HG03457 (cell line): ENCODE results near the gene CPXM2.

Experiments
- ATAC-seq: cut with Tn5 transposase; IDR thresholded peaks from one replicate; pipeline ENCODE4 v1.9.1; 2021; ENCODE audit warnings: moderate number of reproducible peaks; ENCODE audit not compliant: unreplicated experiment

The CPXM2 gene

DNA sequence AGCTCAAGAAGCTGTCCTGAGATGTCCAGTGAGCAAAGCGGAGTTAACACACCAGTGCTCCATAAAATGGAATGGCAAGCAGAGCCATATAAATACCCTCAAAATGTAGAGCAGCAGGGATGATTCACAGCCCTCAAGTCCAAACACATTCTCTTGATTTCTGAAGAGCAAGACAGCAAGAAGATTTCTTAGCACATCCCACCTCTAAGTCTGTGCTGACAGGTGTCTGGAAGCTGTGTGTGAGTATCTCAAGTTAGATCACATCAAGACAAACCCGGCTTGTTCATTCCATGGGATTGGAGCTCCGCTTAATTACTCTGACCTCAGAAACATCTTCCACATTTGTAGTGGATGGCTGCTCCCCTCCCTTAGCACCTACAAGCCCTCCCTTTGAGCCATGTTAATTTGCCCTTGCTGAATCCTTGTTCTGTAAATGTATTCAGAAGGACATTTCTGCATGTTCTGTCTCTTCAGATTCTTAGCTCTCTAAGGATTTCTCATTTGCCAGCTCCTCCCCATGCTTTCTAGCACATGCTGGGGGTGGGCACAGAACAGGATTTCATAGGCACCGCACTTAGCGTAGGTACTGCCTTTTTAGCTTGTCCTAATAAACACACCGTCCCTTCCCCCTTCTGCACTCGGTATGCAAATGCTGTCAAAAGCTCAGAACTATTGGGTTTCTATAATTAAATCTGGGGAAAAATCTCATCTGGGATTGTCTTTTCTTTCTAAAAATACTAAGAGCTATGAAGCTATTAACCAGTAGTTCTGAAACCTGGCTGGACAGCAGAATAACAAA lies 112.7 kb downstream of the CPXM2 start:
- no peak for ATAC-seq

DNA sequence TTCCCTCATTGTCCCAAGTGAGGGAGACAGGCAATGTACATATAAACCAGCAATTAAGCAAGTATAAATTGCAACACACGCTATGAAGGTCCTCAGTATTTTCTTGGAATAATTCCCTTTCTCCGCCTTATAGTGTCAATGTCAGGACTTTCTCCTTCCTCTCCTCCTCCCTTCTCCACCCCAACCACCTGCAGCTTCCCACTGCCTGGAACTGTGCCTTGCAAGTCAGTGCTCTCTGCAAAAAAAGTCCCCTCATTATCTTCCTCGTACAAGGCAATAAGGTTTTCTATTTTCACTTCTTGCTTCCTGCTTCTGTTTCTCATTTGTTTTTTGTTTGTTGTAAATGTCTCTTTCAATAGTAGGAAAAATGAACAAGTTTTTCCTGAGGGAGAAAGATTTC lies 113.7 kb downstream of the CPXM2 start:
- ATAC-seq = no peak

DNA sequence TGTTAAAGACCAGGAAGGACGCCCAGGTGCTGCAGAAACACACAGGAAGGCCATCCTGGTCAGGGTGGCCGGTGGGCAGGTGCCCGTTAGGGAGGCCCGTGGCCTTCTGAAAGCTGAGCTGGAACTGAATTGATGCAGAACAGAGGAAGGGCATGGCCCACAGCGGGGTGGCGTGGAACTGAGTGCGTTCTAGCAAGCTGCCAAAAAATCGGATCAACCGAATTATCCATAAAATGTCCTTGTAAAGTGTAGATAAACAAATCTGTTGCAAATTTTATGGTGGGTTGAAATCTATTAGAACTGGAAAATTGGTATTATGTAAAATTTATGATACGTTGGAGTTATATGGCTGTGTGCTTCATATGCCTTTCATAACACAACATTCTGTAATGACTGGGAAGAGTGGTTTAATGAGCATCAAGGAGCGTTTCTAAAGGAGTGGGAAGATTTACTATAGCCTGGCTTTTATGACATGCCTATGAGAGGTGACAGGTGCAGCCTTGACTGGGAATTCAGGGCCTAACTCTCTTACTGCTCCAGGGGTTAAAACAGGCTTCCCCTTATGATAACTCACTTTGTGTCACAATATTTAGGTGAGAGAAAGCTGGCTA lies 117.4 kb downstream of the CPXM2 start:
- no peak for ATAC-seq

DNA sequence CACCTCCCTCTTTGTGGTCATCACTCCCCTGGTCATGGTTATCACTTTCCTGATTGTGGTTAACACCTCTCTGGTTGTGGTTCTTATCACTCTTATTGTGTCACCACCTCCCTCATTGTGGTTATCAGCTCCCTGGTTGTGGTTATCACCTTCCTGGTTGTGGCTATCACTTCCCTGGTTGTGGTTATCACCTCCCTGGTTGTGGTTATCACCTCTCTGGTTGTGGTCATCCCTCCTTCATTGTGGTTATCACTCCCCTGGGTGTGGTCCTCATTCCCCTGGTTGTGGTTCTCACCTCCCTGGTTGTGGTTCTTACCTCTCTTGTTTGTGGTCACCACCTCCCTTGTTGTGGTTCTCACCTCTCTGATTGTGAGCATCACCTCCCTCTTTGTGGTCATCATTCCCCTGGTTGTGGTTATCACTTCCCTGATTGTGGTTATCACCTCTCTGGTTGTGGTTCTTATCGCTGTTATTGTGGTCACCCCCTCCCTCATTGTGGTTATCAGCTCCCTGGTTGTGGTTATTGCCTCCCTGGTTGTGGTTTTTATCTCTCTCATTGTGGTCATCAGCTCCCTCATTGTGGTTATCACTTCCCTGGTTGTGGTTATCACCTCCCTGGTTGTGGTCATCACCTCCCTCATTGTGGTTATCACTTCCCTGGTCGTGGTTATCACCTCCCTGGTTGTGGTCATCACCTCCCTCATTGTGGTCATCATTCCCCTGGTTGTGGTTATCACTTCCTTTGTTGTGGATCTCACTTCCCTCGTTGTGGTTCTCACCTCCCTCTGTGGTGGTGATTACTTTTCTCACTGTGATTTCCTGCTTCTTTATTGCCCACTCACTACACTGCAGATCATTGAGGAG lies 118.7 kb downstream of the CPXM2 start:
- no peak for ATAC-seq

DNA sequence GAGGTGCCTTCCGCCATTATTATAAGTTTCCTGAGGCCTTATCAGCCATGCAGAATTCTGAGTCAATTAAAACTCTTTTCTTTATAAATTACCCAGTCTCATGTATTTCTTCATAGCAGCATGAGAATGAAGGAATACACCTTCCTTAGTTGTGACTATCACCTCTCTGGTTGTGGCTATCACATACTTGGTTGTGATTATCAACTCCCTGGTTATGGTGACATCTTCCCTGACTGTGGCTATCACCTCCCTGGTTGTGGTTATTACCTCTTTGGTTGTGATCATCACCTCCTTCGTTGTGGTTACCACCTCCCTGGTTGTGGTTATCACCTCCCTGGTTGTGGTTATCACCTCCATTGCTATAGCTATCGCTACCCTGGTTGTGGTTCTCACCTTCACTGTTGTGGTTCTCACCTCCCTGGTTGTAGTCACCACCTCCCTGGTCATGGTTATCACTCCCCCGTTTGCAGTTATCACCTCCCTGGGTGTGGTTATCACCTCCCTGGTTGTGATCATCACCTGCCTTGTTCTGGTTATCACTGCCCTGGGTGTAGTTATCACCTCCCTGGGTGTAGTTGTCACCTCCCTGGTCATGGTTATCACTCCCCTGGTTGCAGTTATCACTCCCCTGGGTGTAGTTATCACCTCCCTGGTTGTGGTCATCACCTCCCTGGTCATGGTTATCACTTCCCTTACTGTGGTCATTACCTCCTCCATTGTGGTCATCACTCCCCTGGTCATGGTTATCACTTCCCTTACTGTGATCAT lies 119.5 kb downstream of the CPXM2 start:
- no peak for ATAC-seq

DNA sequence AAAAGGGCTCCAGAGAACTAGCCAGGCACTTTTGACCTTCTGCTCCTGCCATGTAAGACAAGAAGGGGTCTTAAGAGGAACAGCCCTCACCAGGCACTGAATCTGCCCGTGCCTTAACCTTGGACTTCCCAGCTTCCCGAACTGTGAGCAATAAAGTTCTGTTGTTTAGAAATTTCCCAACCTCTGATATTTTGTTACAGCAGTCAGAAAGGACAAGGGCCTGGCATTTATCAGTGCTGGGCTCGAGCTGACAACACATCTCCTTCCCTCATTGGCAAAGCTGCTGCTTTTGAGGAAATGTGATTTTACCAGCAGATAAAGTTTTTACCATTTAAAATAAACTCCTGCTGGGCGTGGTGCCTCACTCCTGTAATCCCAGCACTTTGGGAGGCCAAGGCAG lies 122.0 kb downstream of the CPXM2 start:
- no peak for ATAC-seq

DNA sequence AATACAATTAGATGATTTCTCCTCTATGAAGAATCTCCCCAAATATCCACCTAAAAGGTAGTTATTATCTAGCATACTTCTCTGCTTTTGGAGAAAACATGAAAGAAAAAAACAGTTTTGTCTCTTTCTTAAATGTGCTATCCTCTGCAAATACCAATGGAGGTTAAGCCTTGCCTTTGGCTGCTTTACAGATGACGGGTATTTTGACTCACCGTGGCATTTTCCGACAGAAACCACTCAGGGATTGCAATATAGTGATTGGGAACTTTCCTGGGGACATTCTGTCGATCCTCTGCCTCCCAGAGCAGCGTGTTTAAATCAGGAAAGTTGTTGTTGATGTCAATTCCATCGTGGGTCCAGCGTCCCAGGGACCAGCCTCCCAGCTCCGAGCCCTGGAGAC lies 124.8 kb downstream of the CPXM2 start:
- ATAC-seq = no peak

DNA sequence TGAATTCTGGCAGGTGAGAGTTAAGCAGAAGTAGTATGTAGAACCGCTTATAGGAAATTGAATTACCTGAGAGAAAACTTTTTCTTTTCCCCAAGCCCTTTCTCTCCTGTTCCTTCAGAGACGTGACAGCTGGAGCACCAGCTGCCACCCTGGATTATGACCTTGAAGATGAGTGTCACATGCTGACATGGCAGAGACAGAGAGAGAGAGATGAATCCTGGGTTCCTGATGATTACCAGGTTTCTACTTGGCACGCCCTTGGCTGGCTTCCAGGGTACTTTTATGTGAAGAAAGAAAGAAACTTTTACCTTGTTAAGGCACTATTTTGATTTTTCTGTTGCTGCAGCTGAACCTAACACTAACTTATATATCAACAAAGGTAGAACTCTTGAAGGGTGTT lies 125.6 kb downstream of the CPXM2 start:
- ATAC-seq = no peak

DNA sequence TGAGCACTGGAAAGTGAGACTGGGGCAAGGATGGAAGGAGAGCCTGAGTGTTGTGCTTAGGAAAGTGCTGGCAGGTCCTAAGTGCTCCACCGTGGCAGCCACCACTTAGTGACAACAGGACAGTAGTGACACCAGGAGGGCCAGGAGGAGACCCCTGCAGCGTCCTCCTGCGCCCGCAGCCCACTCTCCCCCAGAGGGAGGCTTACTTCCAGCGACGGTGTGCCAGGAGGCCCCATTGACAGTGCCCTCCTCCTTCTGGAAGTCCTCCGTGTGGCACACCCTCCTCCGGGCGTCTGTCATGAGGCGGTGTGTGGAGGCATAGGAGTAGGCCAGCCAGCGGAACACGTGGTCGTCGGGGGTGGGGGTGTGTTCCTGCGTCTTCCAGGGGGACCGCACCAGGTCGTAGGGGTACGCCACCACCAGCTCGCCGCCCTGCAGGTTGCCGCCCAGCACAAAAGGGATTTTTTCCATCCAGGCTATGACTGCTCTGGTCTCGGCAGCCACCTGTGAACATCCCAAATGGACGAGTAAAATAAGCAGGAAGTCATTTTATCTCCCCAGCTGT lies 129.9 kb downstream of the CPXM2 start:
- ATAC-seq = no peak

DNA sequence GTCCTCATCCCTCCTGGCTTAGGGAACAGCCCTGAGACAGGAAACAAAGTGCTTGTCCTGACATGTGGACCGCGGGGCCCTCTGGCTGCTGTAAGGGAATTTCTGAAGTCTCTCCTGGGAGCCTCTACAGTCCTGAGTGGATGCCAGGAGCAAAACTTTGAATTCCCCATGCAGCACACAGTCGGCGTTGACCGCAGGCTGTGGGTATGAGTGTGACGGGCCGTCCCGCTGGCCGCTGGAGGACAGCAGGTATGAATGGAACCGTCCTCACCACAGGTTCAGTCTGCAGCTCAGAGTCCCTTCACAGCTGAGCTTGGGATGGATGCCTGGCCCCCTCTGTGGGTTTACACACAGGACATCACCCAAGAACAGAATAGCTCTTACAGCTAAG lies 130.6 kb downstream of the CPXM2 start:
- no peak for ATAC-seq

DNA sequence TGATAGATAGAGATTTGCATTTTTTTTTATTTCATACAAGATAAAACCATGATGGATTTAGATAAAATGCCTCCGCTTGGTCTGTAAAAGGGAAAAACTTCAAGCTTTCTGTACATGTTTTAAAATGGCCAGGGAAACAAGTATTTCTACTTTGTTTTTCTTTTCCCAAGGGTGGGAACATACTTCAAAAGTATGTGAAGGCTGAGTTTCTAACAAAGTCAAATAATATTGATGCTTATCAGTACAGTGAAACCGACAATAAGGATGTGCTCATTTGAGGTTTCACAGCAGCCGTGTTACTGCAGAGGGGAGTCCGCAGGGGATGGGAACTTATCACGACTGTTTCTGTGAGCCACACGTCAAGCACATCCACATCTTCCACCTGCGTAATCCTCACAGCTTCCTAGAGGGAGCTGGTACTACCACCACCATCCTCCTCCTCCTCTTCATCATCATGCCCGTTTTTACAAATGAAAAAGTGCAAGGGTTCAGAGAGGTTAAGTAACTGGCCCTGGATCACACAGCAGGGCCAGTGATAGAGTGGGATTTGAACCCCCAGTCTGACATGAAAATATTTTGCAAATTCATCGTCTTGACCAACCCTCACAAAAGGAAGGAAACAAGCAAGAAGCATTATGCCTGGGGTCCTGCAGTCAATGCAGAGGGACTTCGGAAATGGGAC lies 131.1 kb downstream of the CPXM2 start:
- no peak for ATAC-seq

DNA sequence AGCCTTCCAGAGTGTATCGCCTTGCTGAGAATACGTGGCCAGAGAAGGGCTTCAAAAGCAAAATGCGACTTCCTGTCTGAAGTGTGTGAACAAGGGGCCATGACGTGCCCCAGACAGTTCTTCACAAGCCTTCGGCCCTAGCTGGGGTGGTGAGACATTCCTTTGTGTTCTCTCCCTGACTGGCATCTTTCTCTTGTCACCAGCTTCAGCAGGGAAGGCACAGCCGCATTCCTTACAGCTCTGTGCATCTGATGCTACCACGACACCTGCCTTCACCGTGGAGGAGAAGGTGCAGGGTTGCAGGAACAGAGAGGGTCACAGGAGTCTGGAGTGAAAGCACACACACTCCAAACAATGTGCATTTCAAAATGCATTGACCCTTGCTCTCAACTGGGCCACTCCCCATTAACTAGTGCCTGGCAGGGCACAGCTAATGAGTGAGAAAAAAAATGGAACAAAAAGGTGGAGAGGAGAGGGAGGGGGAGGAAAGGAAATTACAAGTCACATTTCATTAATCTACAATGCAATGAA lies 132.0 kb downstream of the CPXM2 start:
- ATAC-seq = no peak

DNA sequence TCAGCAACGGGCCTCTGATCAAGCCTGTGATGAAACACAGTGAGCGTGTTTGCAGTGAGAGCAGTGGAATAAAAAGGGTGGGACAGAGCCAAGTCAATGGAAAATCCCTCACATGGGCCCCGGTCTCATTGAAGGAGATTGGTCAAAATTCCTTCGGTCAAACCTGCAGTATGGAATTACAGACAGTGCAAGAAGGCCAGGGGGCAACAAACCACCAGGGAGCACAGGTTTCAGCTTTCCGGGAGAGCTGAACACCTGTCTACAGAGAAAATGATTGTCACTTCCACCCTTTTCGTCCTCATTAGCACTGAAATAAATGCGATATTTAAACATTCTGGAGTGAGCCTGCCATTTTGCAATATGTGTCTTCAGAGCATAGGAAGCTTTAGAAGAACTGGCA lies 132.6 kb downstream of the CPXM2 start:
- no peak for ATAC-seq

DNA sequence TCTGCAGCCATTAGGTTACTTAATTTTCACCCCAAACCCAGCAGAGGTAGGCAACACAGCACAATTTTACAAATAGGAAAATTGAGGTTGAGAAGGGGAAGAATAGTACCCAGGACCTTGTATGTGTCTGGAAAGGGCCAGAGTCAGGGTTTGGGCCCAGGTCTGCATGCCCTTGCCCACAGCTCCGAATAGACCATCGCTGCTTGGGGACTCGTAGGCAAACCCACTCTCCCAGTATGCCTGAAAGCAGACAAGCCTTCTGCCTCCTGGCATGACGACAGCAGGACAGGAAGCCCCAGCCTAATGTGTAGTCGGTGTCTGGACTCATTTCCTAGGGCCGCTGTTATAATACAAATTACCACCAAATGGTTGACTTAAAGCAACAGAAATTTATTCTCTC lies 133.8 kb downstream of the CPXM2 start:
- ATAC-seq = no peak

DNA sequence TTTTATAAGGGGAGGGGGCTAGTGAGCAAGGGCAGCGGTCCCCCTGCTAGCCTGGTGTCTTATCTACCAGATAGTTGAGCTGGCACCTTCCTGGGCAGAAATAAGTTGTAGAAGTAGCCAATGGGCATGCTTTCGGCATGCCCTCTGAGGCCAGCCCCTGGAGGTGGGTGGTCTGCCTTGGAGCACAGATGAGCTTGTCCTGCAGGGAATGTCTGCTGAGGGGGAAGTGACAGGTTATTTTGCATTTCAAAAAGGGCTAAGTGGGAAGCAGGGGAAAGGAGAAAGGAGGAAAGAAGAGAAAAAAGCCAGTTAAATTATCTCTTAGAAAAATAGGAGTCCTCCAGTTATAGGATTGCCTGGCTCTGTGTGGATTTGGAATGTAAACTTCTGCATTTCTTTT lies 136.5 kb downstream of the CPXM2 start:
- no peak for ATAC-seq

DNA sequence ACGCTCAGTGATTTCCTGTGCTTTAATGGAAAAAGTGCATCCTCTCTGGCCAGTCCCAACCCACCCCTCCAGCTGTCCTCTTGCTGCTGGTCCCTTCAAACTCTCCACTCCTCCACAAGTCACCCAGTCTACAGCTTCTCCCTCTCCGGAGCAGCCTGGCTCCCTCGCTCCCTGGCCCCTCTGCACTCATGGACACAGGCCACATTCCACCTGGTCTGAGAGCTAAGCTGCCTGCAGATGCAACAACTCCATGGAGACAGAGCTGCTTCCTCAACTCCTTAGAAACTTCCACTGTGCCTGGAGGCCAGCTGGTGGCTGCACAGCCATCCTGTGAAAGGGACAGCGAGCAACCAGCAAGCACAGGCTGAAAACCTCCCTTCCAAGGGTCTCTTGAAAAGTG lies 137.5 kb downstream of the CPXM2 start:
- ATAC-seq = no peak

DNA sequence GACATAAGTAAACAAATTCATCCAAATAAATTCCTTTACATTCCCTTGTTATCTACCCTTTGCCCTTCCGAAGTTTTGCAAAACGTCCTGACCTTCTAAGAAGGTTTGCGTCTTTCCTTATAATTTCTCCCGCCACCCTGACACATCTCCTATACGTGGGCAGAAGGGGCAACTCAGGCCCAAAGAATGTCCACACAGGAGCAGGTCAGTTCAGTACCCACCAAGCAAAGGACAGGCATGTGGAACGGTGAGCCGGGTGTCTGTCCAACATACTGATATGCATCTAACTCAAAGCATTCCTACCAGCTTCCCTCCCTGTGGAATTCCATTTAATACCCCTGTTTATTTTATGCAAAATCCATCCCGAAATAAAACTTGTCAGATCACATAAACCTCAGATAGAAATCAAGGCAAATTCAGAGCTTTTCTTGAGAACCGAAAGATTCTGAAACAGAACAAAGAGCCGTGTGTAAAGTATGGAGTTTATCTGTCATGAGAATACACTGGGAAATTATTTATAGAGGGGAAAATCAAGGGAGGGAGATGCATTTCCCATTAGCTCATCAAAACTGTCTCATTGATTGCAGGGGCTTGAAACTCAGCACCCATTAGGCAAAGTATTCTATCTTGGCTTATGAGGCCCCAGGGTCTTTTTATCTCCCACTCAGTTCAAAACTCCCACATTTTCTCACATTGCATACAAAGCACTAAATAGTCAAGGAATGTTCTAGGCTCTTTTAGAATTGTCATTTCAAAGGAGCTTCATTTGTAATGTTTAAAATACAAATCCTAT lies 140.1 kb downstream of the CPXM2 start:
- no peak for ATAC-seq

DNA sequence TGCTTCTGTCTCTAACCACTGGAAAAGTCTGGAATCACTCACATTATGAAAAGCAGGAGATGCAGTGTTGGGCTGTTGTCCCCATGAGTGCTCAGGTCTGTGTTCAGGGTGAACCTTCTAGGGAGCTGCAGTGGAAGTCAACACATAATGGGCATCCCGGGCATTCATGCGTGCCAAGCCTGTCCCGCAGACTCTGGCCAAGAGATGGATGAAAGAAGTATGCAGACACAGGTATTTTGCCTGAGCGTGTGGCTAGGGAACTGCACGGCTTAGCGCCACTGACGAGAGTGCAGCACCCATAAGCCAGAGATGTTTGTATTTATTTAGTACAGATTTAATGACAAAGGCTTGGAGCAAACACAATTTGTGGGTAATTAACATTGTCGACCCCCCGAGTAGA lies 140.7 kb downstream of the CPXM2 start:
- ATAC-seq = no peak

DNA sequence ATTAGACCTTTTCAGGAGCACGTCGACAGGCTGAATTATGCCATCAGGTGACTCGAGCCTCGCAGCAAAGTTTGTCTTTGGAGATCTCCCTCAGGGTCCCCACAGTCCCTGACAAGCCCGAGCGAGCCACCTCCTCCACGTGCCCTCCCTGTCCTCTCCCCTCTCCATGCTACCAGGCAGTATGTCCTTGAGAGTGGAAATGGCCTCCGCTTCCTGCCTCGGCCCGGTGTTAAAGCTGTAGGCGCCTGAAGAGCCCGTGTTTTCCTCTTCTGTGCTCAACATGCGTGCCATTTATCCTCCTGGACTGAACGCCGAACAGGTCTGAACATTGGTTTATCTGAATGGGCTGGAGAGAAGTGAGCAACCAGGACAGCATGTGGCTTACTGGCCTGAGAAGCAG lies 142.9 kb downstream of the CPXM2 start:
- no peak for ATAC-seq
